Measurements from ENCODE around the gene MKLN1.
"Not testable (repeated sequence)": the region's sequence is repeated elsewhere in the genome, so short reads cannot be mapped to it uniquely, and the experiment has no call there.

The MKLN1 gene

GRCh38 chr7:131327049-131327625 lies 539 bp upstream of the MKLN1 start:
- TF ChIP-seq CTCF (IDR thresholded peaks at IDR 0.05; ENCODE audit: insufficient read depth, missing control alignments): no peak
- DNase-seq (ENCODE audit: insufficient read length, low spot score) (no peak), FAIRE-seq (no peak)

- no peak for DNase-seq (ENCODE audit: insufficient read length, low spot score)
- no peak for FAIRE-seq
Measured at GRCh38 chr7:131328377-131329175, 900 bp downstream of the MKLN1 start.

GRCh38 chr7:131329176-131329570 lies 1.5 kb downstream of the MKLN1 start:
- no peak for TF ChIP-seq CTCF (IDR thresholded peaks at IDR 0.05; ENCODE audit: insufficient read depth, missing control alignments)
- DNase-seq (ENCODE audit: insufficient read length, low spot score) (no peak), FAIRE-seq (no peak)

More at GRCh38 chr7:131328377-131329175, 900 bp downstream of the MKLN1 start:
- no peak for TF ChIP-seq CTCF (IDR thresholded peaks at IDR 0.05; ENCODE audit: insufficient read depth, missing control alignments)

GRCh38 chr7:131330299-131330698 lies 2.6 kb downstream of the MKLN1 start:
- no peak for FAIRE-seq
- no peak for TF ChIP-seq CTCF (IDR thresholded peaks at IDR 0.05; ENCODE audit: insufficient read depth, missing control alignments)

GRCh38 chr7:131331806-131332205 lies 4.1 kb downstream of the MKLN1 start:
- TF ChIP-seq CTCF (IDR thresholded peaks at IDR 0.05; ENCODE audit: insufficient read depth, missing control alignments): no peak
- no peak for FAIRE-seq
- DNase-seq (ENCODE audit: insufficient read length, low spot score): no peak

More at GRCh38 chr7:131330299-131330698, 2.6 kb downstream of the MKLN1 start:
- DNase-seq (ENCODE audit: insufficient read length, low spot score): no peak

- DNase-seq (ENCODE audit: insufficient read length, low spot score); FAIRE-seq: not testable (repeated sequence)
Measured at GRCh38 chr7:131332729-131333128, 5.1 kb downstream of the MKLN1 start.

- peak; percentile 72 for FAIRE-seq
- no peak for DNase-seq (ENCODE audit: insufficient read length, low spot score)
- no peak for TF ChIP-seq CTCF (IDR thresholded peaks at IDR 0.05; ENCODE audit: insufficient read depth, missing control alignments)
Measured at GRCh38 chr7:131335639-131336381, 8.1 kb downstream of the MKLN1 start.

Measured in D721Med (cell line).